HG03064 (cell line): ENCODE results near the gene PARVB.

Experiments
- ATAC-seq: cut with Tn5 transposase; IDR thresholded peaks from one replicate; pipeline ENCODE4 v1.9.1; 2021; ENCODE audit warnings: low read depth; ENCODE audit not compliant: unreplicated experiment

The PARVB gene

GRCh38 chr22:44192816-44193534, 168.9 kb downstream of the PARVB start:
- no peak for ATAC-seq

DNA sequence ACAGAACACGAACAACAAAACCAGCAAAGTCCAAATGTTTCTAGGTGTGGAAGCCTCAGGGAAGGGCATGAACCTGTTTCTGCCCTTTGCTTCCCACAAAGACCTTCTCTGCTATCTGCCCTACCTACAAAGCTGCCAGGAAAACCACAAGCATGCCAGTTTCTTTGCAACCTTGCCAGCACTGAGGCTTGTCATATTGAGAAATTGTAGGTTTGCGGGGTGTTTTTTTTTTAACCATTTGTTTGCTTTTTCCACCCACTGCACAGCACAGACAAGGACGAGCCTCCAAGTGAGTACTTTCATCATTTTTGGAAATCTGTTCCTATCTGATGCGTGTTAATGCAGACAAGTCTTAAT, 169.4 kb downstream of the PARVB start:
- no peak for ATAC-seq

DNA sequence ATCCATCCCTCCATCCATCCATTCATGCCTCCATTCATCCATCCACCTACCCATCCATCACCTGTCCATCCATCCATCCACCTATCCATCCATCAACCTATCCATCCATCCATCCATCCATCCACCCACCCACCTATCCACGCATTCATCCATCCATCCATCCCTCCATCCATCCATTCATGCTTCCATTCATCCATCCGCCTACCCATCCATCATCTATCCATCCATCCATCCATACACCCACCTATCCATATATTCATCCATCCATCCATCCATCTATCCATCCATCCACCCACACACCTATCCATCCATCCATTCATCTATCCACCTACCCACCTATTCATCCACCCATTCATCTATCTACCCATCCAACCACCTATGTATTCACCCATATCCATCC, 170.5 kb downstream of the PARVB start:
- ATAC-seq, result no peak

GRCh38 chr22:44195189-44195871, 171.2 kb downstream of the PARVB start:
- no peak for ATAC-seq

- ATAC-seq, result no peak
Observed at GRCh38 chr22:44196241-44196640, 172.1 kb downstream of the PARVB start.

DNA sequence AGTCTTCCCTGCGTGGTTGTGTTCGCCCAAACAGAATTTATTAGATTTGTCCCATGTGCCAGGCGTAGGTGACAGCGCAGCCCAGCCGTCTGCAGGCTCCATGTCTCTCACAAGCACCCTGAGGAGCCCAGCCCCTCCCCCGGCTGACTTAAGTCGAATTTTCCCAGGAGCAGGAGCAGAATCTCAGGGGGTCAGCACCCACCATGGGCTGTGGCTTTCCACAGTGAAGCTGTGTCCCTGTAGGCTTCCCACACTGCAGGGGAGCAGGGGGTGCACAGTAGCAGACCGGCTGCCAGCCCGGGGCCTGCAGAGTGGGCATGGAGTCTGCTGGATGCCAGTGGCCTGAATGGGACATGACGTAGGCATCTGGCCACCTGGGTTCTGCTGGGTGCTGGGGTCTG, 172.6 kb downstream of the PARVB start:
- ATAC-seq, result no peak

- ATAC-seq, result no peak
Observed at GRCh38 chr22:44197271-44197670, 173.2 kb downstream of the PARVB start.

DNA sequence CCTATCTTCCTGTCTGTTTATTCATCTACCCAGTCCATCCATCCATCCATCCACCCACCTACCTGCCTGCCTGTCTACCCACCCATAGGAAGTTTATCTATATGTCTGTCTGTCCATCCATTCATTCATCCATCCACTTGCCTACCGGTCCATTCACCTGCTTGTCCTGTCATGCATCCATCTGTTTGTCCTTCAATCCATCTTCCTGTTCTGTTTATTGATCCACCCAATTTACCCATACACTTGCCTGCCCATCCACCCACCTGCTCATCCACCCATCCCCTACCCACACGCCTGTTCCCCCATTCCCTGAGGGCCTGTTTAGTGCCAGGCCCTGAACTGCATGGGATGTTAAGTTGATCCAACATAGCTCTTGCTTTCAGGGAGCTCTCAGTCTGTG, 175.1 kb downstream of the PARVB start:
- no peak for ATAC-seq

DNA sequence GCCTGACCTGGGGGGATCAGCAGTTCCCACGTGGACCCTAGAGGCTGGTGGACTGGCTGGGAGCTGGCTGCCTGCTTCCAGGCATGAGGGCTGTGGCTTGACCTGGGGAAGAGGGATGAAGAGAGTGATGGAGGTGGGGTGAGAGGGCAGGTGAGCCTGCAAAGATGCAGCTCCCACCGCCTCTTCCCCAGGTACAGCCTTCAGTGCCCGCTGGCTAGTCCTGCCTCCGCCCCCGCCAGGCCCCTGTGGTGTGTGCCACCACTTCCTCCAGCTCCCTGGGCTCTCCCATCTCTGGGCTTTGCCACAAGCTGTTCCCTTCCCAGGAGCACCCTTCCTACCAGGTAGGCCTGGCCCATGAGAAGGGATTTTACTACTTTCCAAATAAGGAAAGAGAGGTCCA, 175.8 kb downstream of the PARVB start:
- no peak for ATAC-seq

DNA sequence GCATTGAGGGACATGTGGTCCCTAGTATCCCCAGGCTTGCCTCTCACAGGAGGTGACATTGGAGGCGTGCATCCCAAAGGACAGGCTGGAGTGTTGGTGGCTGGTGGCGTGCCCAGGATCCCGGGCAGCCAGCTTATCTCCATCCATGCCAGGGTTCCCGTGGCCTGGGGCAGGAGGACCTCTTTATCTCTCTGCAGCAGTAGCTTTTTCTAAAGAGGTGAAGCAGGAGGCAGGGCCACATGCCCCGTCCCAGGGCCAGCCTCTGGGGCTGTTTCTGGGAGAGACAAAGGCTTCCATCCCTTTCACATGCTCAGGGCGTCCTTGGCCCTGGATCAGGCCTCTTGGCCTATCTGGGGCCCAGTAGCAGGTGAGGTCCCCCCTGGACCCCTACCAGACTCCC, 176.3 kb downstream of the PARVB start:
- ATAC-seq, result no peak

DNA sequence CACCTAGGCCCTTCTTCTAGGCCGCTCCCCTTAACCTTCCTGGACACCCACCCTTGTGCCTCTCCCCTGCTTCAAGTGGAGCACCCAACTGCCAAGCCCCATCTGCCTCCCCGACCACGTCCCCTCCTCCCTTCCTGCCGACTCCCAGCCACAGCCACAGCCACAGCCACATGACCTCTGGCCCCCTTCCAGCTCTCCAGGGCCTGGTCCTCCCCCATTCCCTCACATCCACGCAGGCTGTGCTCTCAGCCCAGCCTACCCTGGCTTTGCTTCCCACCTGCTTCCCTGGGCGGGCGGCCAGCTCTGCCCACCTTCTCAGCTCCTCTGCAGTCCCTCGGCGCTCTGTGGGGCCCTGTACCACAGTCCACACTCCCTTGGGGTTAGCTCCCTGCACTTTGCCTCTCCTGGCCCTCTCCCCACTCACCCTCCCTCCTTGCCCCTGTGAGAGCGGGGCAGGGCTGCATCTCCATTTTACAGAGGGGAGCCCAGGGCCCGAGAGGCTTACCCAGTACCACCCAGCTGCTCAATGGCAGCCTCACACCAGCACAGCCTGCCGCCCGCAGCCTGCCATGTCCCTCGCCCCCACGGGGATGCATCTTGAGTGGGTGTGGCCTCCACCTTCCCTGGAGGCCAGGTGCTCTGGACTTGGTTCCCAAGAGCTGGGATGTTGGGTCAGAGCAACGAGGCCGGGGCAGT, 176.9 kb downstream of the PARVB start:
- no peak for ATAC-seq

DNA sequence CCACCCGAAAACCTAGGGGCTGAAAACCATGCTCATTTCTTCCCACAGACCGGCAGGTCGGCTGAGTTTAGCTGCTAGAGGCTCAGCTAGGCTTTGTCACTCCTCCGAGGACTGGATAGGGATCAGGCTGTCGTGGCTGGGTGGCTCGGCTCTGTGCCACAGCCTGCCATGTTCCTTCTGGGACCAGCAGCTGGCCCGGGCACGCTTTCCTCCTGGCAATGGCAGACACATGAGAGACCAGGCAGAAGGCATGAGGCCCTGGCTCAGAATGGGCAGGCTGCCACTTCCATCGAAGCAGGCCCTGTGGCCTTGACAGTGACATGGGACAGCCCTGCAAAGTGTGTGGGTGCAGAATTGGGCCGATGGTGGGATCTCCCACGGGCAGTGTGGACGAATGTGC, 177.6 kb downstream of the PARVB start:
- no peak for ATAC-seq

GRCh38 chr22:44202261-44202789, 178.2 kb downstream of the PARVB start:
- no peak for ATAC-seq

DNA sequence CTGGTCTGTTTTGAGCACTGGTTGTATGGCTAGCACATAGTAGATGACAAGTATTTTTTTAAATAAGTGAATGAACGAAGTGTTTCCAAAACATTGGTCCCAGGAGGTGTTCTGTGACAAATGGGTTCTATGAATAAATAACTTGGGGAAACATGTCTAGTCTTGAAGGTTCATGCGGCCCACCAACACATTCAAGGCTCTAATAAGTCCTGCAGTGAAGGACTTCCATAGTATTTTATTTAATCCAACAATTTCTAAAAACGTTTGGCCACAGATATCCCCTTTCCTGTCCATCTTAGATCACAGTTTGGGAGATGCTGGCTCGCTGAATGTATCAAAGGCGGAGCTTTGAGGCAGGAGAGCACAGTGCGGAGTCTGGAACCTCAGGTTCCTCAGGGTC, 179.1 kb downstream of the PARVB start:
- ATAC-seq, result no peak

- no peak for ATAC-seq
Observed at GRCh38 chr22:44204739-44205515, 180.8 kb downstream of the PARVB start.

DNA sequence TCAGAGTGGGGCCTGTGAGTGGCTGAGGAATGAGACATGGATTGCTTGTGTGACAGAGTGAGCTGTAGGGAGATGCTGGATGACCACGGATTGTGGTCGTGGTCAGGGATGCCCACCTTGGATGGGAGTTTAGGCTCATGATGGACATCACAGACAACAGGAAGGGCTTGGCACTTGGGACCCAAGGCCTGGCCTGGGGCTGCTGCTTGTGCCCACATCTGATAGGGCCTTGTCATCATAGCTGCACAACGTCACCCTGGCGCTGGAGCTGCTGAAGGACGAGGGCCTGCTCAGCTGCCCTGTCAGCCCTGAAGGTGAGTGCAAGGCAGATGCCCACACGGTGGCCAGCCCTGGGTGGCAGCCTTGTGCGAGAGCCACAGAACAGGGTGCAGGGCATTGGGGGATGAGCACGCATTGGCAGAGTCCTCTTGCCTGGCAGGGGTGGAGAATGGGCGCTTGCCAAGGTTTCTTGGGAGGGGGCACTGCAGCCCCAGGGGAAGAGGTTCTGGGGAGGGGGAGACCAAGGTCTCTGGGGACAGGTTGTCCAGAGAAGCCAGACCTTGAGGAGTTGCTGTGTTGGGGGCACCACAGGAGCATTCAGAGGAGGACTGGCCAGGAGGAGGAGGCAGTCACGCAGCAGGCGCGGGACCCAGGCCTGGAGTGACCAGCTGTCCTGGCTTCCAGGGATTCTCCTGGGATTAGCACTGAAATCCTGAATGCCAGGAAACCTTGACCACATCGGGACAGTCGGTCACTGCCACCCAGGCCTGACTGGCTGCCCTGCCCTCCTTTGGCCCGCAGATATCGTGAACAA, 181.6 kb downstream of the PARVB start:
- no peak for ATAC-seq

DNA sequence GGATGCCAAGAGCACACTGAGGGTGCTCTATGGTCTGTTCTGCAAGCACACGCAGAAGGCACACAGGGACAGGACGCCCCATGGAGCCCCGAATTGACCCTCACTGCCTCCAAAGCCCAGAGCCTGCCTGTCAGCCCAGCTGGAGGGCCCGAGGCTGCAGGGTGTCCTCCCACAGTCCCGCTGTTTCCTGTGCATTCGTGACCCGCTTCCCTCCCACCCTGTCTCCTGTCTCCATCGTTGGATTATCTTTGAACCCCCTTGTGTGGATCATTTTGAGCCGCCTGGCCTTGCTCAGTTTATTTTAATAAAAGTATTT, 182.2 kb downstream of the PARVB start:
- no peak for ATAC-seq

GRCh38 chr22:44206696-44207095, 182.6 kb downstream of the PARVB start:
- ATAC-seq, result no peak

- no peak for ATAC-seq
Observed at GRCh38 chr22:44207173-44207980, 183.3 kb downstream of the PARVB start.

- ATAC-seq, result no peak
Observed at GRCh38 chr22:44207981-44208317, 183.8 kb downstream of the PARVB start.
